DMS53 treated with DMSO at 0.1 percent for 48 hours (cell line): ENCODE measurements around the gene IPO4.

Source experiments
- DNase-seq: peaks from one replicate; lab custom pipeline; 2025; ENCODE audit not compliant: unreplicated experiment; lab: John Stamatoyannopoulos, UW

IPO4 gene

DNA sequence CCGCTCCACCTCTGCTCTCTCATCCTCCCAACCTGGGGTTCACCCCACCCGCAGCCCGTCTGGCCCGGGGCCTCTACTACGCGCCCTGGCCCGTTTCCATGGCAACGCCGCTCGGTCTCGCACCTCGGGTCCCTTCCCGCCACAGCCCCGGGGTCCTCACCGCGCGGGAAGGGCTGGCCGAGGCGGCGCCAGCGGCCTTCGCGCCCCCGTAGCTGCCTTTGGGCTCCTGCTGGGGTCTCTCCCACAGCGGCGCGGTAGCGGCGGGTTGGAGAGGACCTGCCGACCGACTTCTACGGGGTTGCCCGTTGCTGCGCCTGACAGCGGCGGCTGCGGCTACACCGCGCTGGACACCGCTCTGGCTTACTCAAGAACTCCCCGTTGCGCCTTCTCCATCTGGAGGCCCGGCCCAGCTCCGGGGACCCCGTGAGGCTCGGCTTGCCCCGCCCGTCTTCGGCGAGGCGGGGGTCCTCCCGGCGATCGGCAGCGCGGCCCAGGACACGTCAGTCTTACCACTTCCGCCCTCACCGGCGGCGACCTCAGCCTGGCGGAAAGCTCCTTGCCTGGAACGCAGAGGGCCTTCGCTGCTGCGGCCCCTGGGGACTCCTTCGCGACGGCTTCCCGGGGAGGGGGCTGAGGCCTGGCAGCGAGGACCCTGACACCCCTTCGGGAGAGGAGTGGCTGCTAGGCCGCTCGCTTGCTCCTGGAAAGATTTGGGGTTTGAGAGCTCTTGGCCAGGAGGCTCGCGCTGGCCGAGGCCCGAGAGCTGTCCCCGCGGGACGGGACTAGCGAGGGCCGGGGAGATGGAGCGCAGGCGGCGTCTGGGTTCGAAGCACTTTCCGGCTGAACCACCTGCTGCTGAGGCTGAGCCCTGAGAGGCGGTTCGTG, 6.8 kb upstream of the IPO4 start, which contains the start of gene TM9SF1:
TM9SF1 (minus strand) TSS at position 256 of the 885 bp plus-strand sequence. CDS start 422 bp downstream, outside the sequence.
- DNase-seq: peak; percentile 60

DNA sequence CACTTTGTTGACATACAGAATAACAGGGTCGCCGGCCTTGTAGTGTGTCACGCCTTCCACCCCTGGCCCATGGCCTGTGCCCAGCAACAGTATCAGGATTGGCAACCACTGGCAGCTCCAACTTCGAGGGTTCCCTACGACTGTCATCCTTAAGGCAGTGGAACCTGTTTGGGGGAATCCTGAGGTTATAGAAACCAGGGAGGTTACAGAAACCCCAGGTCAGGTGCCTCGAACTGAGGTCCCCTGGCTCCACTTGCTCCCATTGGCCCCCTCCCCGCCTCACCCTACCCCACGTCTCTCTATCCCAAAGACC, 6.2 kb upstream of the IPO4 start:
- no peak for DNase-seq

- DNase-seq: no peak
Measured at GRCh38 chr14:24194186-24194872, 5.7 kb upstream of the IPO4 start.

DNA sequence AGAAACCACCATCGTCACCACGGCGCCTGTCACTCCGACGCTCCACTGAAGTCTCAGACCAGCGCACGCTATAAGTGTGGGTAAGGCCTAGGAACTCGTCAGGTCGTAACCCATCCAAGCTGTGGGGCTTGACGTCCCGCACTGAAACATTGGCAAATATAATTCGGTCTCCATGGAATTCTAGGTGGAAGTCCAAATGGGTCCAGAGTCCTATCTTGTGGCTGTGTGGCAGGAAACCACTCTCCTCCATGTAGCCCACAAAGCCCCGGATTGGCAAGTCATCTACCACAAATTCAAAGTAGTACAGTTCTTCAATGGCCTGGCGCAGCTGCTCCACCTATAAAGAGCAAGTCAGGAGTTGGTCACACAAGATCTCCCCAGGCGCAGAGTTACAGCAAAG, 4.3 kb upstream of the IPO4 start:
- DNase-seq: no peak

- no peak for DNase-seq
Measured at GRCh38 chr14:24190416-24190815, 1.8 kb upstream of the IPO4 start.

GRCh38 chr14:24189460-24189859, 844 bp upstream of the IPO4 start:
- no peak for DNase-seq

DNA sequence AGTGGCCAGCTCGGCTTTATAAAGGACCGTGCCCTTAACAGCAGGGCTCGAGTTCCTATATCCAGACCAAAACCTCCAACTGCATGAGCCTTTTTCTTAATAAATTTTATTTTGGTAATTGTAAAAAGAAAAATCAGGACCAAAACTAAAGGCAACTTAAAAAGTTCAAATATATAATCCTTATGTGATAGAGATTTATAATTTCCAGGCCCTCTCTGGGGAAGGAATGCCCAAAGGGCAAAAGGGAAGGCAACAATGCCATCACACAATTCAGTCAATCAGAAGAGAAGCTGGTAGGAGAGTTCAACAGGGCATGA, 401 bp upstream of the IPO4 start:
- DNase-seq: no peak

- DNase-seq: no peak
Measured at GRCh38 chr14:24187539-24187915, 1.1 kb downstream of the IPO4 start.

GRCh38 chr14:24186831-24187538, 1.6 kb downstream of the IPO4 start:
- no peak for DNase-seq

DNA sequence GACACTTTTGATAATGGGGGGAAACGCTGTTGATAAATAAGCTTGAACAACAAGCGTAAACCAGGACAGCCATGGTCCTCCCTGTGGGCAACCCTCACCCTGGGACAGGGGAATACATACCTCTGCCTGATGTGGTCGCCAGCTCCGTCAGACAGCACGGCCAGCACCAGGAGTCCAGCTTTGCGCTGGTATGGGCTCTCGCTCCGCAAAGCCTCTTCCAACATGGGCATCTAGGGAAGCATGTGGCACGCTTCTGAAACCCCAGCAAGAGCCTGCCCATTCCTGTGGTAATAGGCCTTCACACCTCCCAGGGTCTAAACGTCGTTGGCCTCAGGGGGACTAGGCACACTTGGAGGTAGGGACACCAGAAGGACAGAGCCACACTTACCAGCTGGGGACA, 2.9 kb downstream of the IPO4 start:
- no peak for DNase-seq

GRCh38 chr14:24185026-24185425, 3.6 kb downstream of the IPO4 start:
- DNase-seq: no peak

- no peak for DNase-seq
Measured at GRCh38 chr14:24184104-24184970, 4.3 kb downstream of the IPO4 start.

- DNase-seq: no peak
Measured at GRCh38 chr14:24183014-24183481, 5.6 kb downstream of the IPO4 start.

DNA sequence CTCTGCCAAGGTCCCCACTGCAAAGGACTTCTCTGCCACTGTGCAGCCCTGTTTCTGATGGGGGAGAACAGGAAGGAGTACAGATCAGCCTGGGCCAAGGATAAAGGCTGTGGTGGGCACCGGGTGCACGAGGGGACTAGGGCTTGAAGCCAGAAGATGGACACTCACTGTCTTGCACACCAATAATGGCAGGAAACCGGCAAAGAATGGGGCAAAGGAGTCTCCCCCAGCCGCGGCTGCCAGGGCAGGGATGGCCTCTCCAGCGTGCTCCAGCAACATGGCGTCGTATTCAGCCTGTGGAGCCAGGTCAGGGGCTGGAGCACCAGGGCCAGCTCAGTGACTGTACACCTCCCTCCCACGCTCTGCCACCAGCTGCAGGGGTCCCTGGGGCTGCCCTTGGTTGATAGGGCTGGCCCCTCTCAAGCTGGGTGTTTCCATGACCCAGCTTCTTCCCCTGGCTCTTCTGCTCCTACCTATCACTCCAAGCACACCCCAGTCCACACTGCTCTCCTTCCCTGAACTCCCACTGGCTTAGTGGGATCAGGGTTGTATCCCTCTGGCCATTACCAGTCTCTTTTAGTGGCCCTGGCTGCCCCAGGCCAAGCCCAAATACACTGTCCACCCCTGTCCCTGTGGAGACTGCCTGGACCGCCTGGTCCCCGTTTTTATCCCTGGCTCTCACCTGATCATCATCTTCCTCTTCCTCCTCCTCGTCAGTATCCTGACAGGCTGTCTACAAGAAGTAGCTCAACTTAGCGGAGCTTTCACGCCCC, 6.3 kb downstream of the IPO4 start:
- no peak for DNase-seq

DNA sequence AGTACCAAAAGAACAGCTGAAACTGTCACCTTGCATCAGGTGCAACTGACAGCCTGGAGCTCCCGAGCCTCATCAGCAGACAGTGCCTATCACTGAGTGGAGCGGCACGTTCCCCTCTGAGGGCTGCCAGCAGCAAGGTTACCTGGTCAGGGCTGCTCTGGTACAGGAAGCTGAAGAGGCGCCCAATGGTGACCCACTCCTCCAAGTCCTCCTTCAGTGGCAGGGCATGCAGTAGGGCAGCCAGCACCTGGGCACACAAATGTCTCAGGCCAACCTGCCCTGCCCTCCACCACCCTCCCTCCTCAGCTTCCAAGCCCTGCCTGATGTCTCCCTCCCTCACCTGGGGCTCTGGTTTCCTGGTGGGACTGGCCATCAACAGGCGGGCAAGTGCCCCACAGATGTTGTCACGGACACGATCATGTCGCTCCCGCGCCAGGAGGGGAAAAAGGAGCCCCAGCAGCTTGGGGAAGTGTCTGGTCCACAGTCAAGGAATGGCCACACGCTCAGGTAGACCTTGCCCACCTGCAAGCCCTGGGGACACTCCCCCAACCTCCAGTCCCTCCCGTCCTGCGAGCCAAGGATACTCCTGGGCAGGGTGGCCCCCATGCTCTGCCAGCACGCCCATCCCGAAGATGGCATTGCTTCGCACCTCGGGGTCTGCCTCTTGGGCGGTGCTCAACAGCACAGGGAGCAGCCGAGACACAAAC, 7.1 kb downstream of the IPO4 start:
- no peak for DNase-seq

DNA sequence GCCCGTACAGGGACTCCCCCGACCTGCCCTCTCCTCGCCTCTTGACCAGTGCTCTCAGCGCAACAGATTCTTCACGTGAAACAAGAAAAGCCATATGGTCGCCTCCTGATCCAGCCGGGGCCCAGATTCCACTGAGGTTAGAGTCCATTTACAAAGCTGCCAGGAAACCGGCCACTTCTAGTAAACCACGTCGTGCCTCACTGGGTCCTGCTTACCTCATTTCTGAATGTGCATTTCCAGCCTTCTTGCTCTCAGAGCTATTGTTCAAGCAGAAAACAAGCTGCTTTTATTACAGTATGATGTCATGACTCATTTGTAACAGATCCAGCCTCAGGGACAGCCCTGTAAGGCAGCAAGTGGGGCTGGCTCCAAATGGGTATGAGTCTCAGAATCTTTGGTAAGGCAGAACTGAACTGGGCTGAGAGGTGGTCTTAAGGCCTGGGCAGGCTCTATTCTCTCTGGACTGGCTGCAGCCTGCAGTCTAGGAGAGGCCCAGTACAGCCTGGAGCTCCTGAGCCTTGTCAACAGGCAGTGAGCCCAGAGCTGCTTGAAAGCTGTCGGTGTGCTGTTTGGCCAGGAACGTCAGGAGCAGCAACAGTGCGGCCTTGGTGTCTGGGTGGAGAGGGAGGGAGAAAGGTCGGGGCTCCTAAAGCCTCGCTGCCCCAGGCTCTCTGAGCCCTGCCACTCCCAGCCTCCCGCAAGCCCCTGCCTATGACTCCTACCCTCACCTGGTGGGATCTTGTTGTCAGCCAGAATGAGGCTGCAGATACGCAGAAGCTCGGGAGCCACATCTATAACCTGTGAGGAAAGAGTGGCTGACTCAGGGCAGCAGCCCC, 8.4 kb downstream of the IPO4 start:
- DNase-seq: no peak

GRCh38 chr14:24179294-24179960, 9.2 kb downstream of the IPO4 start:
- DNase-seq: no peak
